ENCODE results near the gene ZNF543. TPM values are rescaled to one million over a fixed set of nuclear protein-coding genes. Genes with fewer than 3 reads are reported as not detected.

The ZNF543 gene
- polyA plus RNA-seq, 12 donors = 4.7 to 7.1 (median 6.1) TPM; not detected in 1

GRCh38 chr19:57377498-57378146, 57.4 kb downstream of the ZNF543 start:
- DNase-seq = no peak

Other genes starting within 250 kb of the ZNF543 start
- gene USP29, start 200.5 kb upstream of the ZNF543 start, polyA plus RNA-seq (ENCODE audit: insufficient read length in 12 of 12) = not detected
- under 1 TPM in 1 of 12 donors, not detected in 11; 0.09 TPM for gene ZIM3, start 175.3 kb upstream of the ZNF543 start, polyA plus RNA-seq (ENCODE audit: insufficient read length in 12 of 12)
- gene DUXA, start 153.0 kb upstream of the ZNF543 start, polyA plus RNA-seq (ENCODE audit: insufficient read length in 12 of 12) = not detected
- 10 to 100 TPM in 9 of 12 donors, 1 to 10 TPM in 2, not detected in 1; 9.5 to 15.6 (median 14.1) TPM for gene ZNF264, start 129.0 kb upstream of the ZNF543 start, polyA plus RNA-seq (ENCODE audit: insufficient read length in 12 of 12)
- gene AURKC, start 89.4 kb upstream of the ZNF543 start, polyA plus RNA-seq (ENCODE audit: insufficient read length in 12 of 12) = 1 to 10 TPM in 7 of 12 donors, under 1 TPM in 3, not detected in 2; 0.62 to 2.2 (median 1.3) TPM
- 1 to 10 TPM in 10 of 12 donors, not detected in 2; 4.3 to 6.2 (median 5.6) TPM for gene ZNF805, start 79.8 kb upstream of the ZNF543 start, polyA plus RNA-seq (ENCODE audit: insufficient read length in 12 of 12)
- gene ZNF460, start 40.0 kb upstream of the ZNF543 start, polyA plus RNA-seq (ENCODE audit: insufficient read length in 12 of 12) = 1 to 10 TPM in 10 of 12 donors, not detected in 2; 2.3 to 5.7 (median 3.7) TPM
- 10 to 100 TPM in 7 of 12 donors, 1 to 10 TPM in 4, not detected in 1; 8.9 to 12.5 (median 10.2) TPM for gene ZNF304, start 30.8 kb downstream of the ZNF543 start, polyA plus RNA-seq (ENCODE audit: insufficient read length in 12 of 12)
- 10 to 100 TPM in 10 of 12 donors, not detected in 2; 12.0 to 18.6 (median 15.0) TPM for gene TRAPPC2B, start 43.1 kb downstream of the ZNF543 start, polyA plus RNA-seq (ENCODE audit: insufficient read length in 12 of 12)
- 1 to 10 TPM in 10 of 12 donors, not detected in 2; 2.2 to 6.1 (median 3.6) TPM for gene ZNF547, start 43.1 kb downstream of the ZNF543 start, polyA plus RNA-seq (ENCODE audit: insufficient read length in 12 of 12)
- gene ZNF548, start 69.4 kb downstream of the ZNF543 start, polyA plus RNA-seq (ENCODE audit: insufficient read length in 12 of 12) = 10 to 100 TPM in 11 of 12 donors, not detected in 1; 12.6 to 46.8 (median 20.3) TPM
- 10 to 100 TPM in 3 of 12 donors, 1 to 10 TPM in 8, not detected in 1; 6.3 to 16.4 (median 8.4) TPM for gene ZNF17, start 90.7 kb downstream of the ZNF543 start, polyA plus RNA-seq (ENCODE audit: insufficient read length in 12 of 12)
- gene ZNF749, start 114.9 kb downstream of the ZNF543 start, polyA plus RNA-seq (ENCODE audit: insufficient read length in 12 of 12) = 1 to 10 TPM in 11 of 12 donors, not detected in 1; 3.4 to 9.7 (median 7.6) TPM
- gene VN1R1, start 136.7 kb downstream of the ZNF543 start, polyA plus RNA-seq (ENCODE audit: insufficient read length in 12 of 12) = 1 to 10 TPM in 8 of 12 donors, under 1 TPM in 2, not detected in 2; 0.90 to 4.0 (median 1.6) TPM
- 10 to 100 TPM in 8 of 12 donors, 1 to 10 TPM in 2, not detected in 2; 9.2 to 17.3 (median 11.2) TPM for gene ZNF772, start 157.1 kb downstream of the ZNF543 start, polyA plus RNA-seq (ENCODE audit: insufficient read length in 12 of 12)
- gene ZNF419, start 167.3 kb downstream of the ZNF543 start, polyA plus RNA-seq (ENCODE audit: insufficient read length in 12 of 12) = 10 to 100 TPM in 7 of 12 donors, 1 to 10 TPM in 4, not detected in 1; 8.0 to 13.4 (median 10.2) TPM
- 10 to 100 TPM in 1 of 12 donors, 1 to 10 TPM in 10, not detected in 1; 6.4 to 16.4 (median 7.6) TPM for gene ZNF773, start 179.5 kb downstream of the ZNF543 start, polyA plus RNA-seq (ENCODE audit: insufficient read length in 12 of 12)
- gene ZNF549, start 206.9 kb downstream of the ZNF543 start, polyA plus RNA-seq (ENCODE audit: insufficient read length in 12 of 12) = 10 to 100 TPM in 2 of 12 donors, 1 to 10 TPM in 9, not detected in 1; 6.0 to 11.0 (median 7.4) TPM
- gene ZNF550, start 239.4 kb downstream of the ZNF543 start, polyA plus RNA-seq (ENCODE audit: insufficient read length in 12 of 12) = 10 to 100 TPM in 10 of 12 donors, 1 to 10 TPM in 1, not detected in 1; 6.1 to 14.4 (median 12.3) TPM

All from muscle of arm (tissue), 12 donors.